RWPE2 (cell line): ENCODE measurements around the gene EFCAB8.

Source experiments
- ATAC-seq: fragments of 200-7000 bp; cut with Tn5 transposase; 3 replicates; pipeline ENCODE4 v1.9.1; 2021; ENCODE audit warnings: low read depth
- DNase-seq: peaks from one replicate; pipeline ENCODE4 v3.0.0-alpha.2; 2020; ENCODE audit warnings: low spot score
- H3K27ac ChIP-seq: fragments of 450-650 bp; 2 replicates; pipeline ENCODE4 v1.5.1; 2017; ENCODE audit warnings: mild to moderate bottlenecking; ENCODE audit not compliant: poor library complexity, severe bottlenecking
- H3K27me3 ChIP-seq: fragments of 250-450 bp; sonication (Bioruptor Pico); 2 replicates; pipeline ENCODE4 v1.5.1; 2021; ENCODE audit warnings: mild to moderate bottlenecking, moderate library complexity; ENCODE audit not compliant: insufficient read depth, poor library complexity, severe bottlenecking
- H3K36me3 ChIP-seq: fragments of 250-450 bp; sonication (Bioruptor Pico); 2 replicates; pipeline ENCODE4 v1.5.1; 2020; ENCODE audit warnings: low read depth, mild to moderate bottlenecking, moderate library complexity
- H3K4me1 ChIP-seq: fragments of 250-450 bp; sonication (Bioruptor Pico); 2 replicates; pipeline ENCODE4 v1.5.1; 2021; ENCODE audit warnings: mild to moderate bottlenecking, moderate library complexity; ENCODE audit not compliant: insufficient read depth, poor library complexity, severe bottlenecking
- H3K4me3 ChIP-seq: fragments of 250-450 bp; sonication (Bioruptor Pico); 2 replicates; pipeline ENCODE4 v1.5.1; 2021; ENCODE audit warnings: mild to moderate bottlenecking, moderate library complexity; ENCODE audit not compliant: severe bottlenecking
- H3K9me3 ChIP-seq: fragments of 250-450 bp; sonication (Bioruptor Pico); 2 replicates; pipeline ENCODE4 v1.5.1; 2021; ENCODE audit warnings: mild to moderate bottlenecking, moderate library complexity; ENCODE audit not compliant: severe bottlenecking
- CTCF ChIP-seq: fragments of 450-650 bp; IDR thresholded peaks from one replicate; pipeline ENCODE4 v1.5.1; 2017; ENCODE audit warnings: mild to moderate bottlenecking, moderate library complexity; ENCODE audit not compliant: poor library complexity, severe bottlenecking

The EFCAB8 gene

GRCh38 chr20:33008336-33009213, 149.9 kb downstream of the EFCAB8 start:
- Histone ChIP-seq H3K36me3 (no peaks in the 10 kb centered on the region), H3K27me3 (peaks cover 36% of the 10 kb centered on the region), H3K27ac (no peak overlapping the region), H3K9me3 (no peaks in the 10 kb centered on the region), H3K4me3 (no peak overlapping the region), H3K4me1 (no peaks in the 10 kb centered on the region)
- DNase-seq: no peak
- no peak for ATAC-seq
- no peak for TF ChIP-seq CTCF

GRCh38 chr20:33009214-33010132, 150.8 kb downstream of the EFCAB8 start:
- ATAC-seq: no peak
- TF ChIP-seq CTCF: no peak
- H3K27me3 ChIP-seq: peaks cover 36% of the 10 kb centered on the region
- no peaks in the 10 kb centered on the region for H3K4me1 ChIP-seq
- no peak overlapping the region for H3K27ac ChIP-seq
- H3K4me3 ChIP-seq: no peak overlapping the region
- H3K9me3 ChIP-seq: no peaks in the 10 kb centered on the region
- no peaks in the 10 kb centered on the region for H3K36me3 ChIP-seq
- DNase-seq: no peak

GRCh38 chr20:33010133-33010504, 151.4 kb downstream of the EFCAB8 start:
- Histone ChIP-seq H3K27me3 (peaks cover 36% of the 10 kb centered on the region), H3K27ac (no peak overlapping the region), H3K4me1 (no peaks in the 10 kb centered on the region), H3K9me3 (no peaks in the 10 kb centered on the region), H3K36me3 (no peaks in the 10 kb centered on the region), H3K4me3 (no peak overlapping the region)
- TF ChIP-seq CTCF: no peak
- DNase-seq: no peak
- no peak for ATAC-seq

- Histone ChIP-seq H3K4me3 (no peak overlapping the region), H3K4me1 (no peaks in the 10 kb centered on the region), H3K27me3 (peaks cover 36% of the 10 kb centered on the region), H3K27ac (no peak overlapping the region), H3K36me3 (no peaks in the 10 kb centered on the region), H3K9me3 (no peaks in the 10 kb centered on the region)
- ATAC-seq (no peak), DNase-seq (no peak)
- TF ChIP-seq CTCF: no peak
Measured at GRCh38 chr20:33010674-33011449, 152.1 kb downstream of the EFCAB8 start.
